Endothelial cell of umbilical vein (primary cell): Measurements from ENCODE around the gene LRRC3C.

Experiments used
- CTCF ChIP-seq, 2 donors: IDR thresholded peaks; 1 replicate in 1 of 2; 2 replicates in 1 of 2; pipeline ENCODE4 v1.5.1; 2011; ENCODE audit warnings: low read length in 2 of 2, mild to moderate bottlenecking in 2 of 2, moderate library complexity in 2 of 2, control low read depth in 1 of 2, inconsistent platforms in 1 of 2, low read depth in 1 of 2; ENCODE audit not compliant: insufficient read depth in 1 of 2; ENCODE audit errors: extremely low read depth in 1 of 2
- EZH2 ChIP-seq: IDR thresholded peaks from 2 replicates; pipeline ENCODE4 v1.6.1; 2012; ENCODE audit warnings: borderline replicate concordance, low read depth, mild to moderate bottlenecking, moderate library complexity, low read length, inconsistent platforms; ENCODE audit not compliant: severe bottlenecking
- FOS ChIP-seq: IDR thresholded peaks from 2 replicates; pipeline ENCODE4 v1.6.1; 2011; ENCODE audit warnings: mild to moderate bottlenecking, low read length, moderate library complexity, borderline replicate concordance; ENCODE audit not compliant: insufficient read depth
- MAX ChIP-seq: IDR thresholded peaks from 2 replicates; pipeline ENCODE4 v1.6.1; 2011; ENCODE audit not compliant: insufficient read depth, insufficient read length
- MYC ChIP-seq: IDR thresholded peaks from one replicate; pipeline ENCODE4 v1.6.1; 2011; ENCODE audit warnings: mild to moderate bottlenecking, low read depth, low read length
- POLR2A ChIP-seq: IDR thresholded peaks from 2 replicates; pipeline ENCODE4 v1.6.1; 2012; ENCODE audit warnings: low read depth, mild to moderate bottlenecking, control low read depth, low read length

- TF ChIP-seq CTCF (IDR thresholded peaks at IDR 0.05; ENCODE audit: extremely low read depth in 1 of 2, insufficient read depth in 1 of 2, low read depth in 1 of 2, low read length in 2 of 2), result no peak
- no peak for TF ChIP-seq POLR2A
- no peak for TF ChIP-seq EZH2
- TF ChIP-seq MAX, result no peak
- no peak for TF ChIP-seq FOS
- TF ChIP-seq MYC, result no peak
Observed at GRCh38 chr17:39894681-39895376, 32.7 kb upstream of the LRRC3C start.
